Esophagus muscularis mucosa (tissue), 3 donors: ENCODE results near the gene TEX38.

Experiments
- POLR2AphosphoS5 ChIP-seq, 2 donors: sonication (generic); formaldehyde crosslinking; IDR thresholded peaks; one replicate each; pipeline ENCODE4 v1.6.1; 2017; ENCODE audit warnings: antibody characterized with exemption in 2 of 2
- TF ChIP-seq, protein P1 (sequence below), 3 experiments: fragments of 200-600 bp in 2 of 3; fragments of 450-650 bp in 1 of 3; sonication (generic) in 2 of 3; IDR thresholded peaks; one replicate each; pipeline ENCODE4 v1.5.1; 2017 to 2019; ENCODE audit warnings: antibody characterized with exemption in 3 of 3, mild to moderate bottlenecking in 2 of 3, moderate library complexity in 1 of 3

DNA sequence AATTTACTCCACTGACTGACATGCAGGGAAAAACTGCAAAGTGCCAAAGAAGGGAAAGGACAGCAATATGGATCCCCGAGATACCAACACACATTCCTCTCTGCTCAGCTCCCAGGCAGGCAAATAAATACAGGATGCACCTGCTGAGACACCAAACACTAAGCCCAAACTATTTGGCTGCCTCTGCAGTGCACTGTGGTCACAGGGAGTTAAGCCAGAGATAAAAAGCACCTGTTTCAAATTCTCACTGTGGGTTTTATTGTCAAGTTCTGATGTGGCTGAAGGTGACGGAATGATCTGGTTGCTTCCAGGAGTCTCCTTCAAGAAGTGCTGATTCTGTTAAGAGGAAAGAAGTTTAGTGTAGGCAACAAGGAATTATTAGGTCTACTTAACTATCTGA is 17.7 kb downstream of the TEX38 start:
- TF ChIP-seq, protein P1, sequence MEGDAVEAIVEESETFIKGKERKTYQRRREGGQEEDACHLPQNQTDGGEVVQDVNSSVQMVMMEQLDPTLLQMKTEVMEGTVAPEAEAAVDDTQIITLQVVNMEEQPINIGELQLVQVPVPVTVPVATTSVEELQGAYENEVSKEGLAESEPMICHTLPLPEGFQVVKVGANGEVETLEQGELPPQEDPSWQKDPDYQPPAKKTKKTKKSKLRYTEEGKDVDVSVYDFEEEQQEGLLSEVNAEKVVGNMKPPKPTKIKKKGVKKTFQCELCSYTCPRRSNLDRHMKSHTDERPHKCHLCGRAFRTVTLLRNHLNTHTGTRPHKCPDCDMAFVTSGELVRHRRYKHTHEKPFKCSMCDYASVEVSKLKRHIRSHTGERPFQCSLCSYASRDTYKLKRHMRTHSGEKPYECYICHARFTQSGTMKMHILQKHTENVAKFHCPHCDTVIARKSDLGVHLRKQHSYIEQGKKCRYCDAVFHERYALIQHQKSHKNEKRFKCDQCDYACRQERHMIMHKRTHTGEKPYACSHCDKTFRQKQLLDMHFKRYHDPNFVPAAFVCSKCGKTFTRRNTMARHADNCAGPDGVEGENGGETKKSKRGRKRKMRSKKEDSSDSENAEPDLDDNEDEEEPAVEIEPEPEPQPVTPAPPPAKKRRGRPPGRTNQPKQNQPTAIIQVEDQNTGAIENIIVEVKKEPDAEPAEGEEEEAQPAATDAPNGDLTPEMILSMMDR (IDR thresholded peaks at IDR 0.05), result no peak
- no peak for TF ChIP-seq POLR2AphosphoS5 (IDR thresholded peaks at IDR 0.05)
